ENCODE data around the gene LSM6.

The LSM6 gene

DNA sequence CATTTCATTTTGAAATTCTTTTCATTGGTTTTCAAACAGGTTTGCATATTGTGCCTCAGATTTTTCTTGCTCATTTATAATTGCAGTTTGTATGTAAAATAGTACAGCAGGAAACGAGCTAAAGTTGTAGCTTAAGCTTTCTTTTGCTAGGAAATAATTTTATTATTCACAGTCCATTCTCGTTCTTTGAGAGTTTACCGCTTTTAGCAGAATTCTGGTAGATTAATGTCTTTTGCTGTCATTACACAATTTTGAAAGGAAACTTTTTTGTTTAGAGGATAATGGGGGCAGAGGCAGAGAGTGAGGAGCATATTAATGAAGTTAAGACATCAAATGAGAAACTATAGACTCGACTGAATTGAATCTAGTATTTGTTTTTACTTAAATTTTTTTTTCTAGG, 10.5 kb downstream of the LSM6 start:
- no peaks in the 10 kb centered on the region for H3K27me3 ChIP-seq (ENCODE audit: insufficient read depth, insufficient read length)
- peaks cover 53% of the 10 kb centered on the region for H3K36me3 ChIP-seq (ENCODE audit: insufficient read depth, insufficient read length, low read length)
- no peaks in the 10 kb centered on the region for H3K4me1 ChIP-seq (ENCODE audit: insufficient read depth, insufficient read length)
- DNase-seq (ENCODE audit: low read depth, low spot score) = no peak
- TF ChIP-seq ZNF274 (IDR thresholded peaks at IDR 0.05; ENCODE audit: low read depth, low read length) = no peak
- TF ChIP-seq YY1 (IDR thresholded peaks at IDR 0.05; ENCODE audit: insufficient read depth, insufficient read length) = no peak
- TF ChIP-seq SUZ12 (IDR thresholded peaks at IDR 0.05; ENCODE audit: extremely low read depth, insufficient read depth, insufficient read length) = no peak
- H3K9me3 ChIP-seq (ENCODE audit: insufficient read depth, low read length) = no peaks in the 10 kb centered on the region
- H3K4me3 ChIP-seq (ENCODE audit: insufficient read length, low read depth) = no peak overlapping the region
- no peak overlapping the region for H3K9ac ChIP-seq (ENCODE audit: insufficient read length, low read depth)

DNA sequence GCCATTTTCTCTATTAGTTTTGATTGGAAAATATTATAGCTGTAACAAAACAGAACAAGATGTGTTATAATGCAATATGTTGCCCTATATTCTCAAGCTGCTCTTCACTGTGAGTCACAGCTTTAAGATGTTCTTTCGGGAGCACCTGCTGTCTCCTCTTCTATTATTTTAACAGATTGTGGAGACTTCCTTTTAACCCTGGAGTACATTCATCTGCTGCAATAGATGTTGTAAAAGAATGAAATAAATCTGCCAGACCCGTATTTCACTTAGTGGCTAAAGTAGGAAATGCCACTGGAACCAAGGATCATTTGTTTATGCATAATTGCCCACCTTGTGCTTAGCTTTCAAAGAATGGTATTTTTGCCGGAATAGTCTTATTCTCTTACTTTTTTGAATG, 11.1 kb downstream of the LSM6 start:
- H3K9me3 ChIP-seq (ENCODE audit: insufficient read depth, low read length) = no peaks in the 10 kb centered on the region
- no peak overlapping the region for H3K9ac ChIP-seq (ENCODE audit: insufficient read length, low read depth)
- TF ChIP-seq SUZ12 (IDR thresholded peaks at IDR 0.05; ENCODE audit: extremely low read depth, insufficient read depth, insufficient read length) (no peak), ZNF274 (IDR thresholded peaks at IDR 0.05; ENCODE audit: low read depth, low read length) (no peak), YY1 (IDR thresholded peaks at IDR 0.05; ENCODE audit: insufficient read depth, insufficient read length) (no peak)
- peaks cover 58% of the 10 kb centered on the region for H3K36me3 ChIP-seq (ENCODE audit: insufficient read depth, insufficient read length, low read length)
- H3K27me3 ChIP-seq (ENCODE audit: insufficient read depth, insufficient read length) = no peaks in the 10 kb centered on the region
- no peak overlapping the region for H3K4me3 ChIP-seq (ENCODE audit: insufficient read length, low read depth)
- no peaks in the 10 kb centered on the region for H3K4me1 ChIP-seq (ENCODE audit: insufficient read depth, insufficient read length)
- no peak for DNase-seq (ENCODE audit: low read depth, low spot score)

DNA sequence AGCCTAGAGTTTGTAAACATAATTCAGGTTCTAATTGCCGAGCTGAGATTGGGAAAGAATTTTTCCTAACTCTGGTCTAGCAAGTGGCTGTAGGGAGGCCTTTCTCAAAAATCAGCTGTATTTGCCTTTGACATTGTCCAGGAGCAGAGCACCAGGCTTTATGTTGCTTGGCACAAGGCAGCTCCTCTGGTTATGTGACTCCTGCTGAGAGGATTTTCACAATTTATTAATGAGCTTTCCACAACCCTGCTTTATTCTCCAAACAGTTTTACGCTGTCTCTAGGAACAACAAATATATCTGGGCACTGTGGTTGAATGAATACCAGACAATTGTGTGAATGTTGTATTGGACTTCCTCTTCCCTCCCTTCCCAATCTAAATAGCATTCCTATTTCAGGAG, 14.9 kb downstream of the LSM6 start:
- Histone ChIP-seq H3K4me1 (ENCODE audit: insufficient read depth, insufficient read length) (no peaks in the 10 kb centered on the region), H3K9me3 (ENCODE audit: insufficient read depth, low read length) (no peaks in the 10 kb centered on the region), H3K27me3 (ENCODE audit: insufficient read depth, insufficient read length) (no peaks in the 10 kb centered on the region), H3K4me3 (ENCODE audit: insufficient read length, low read depth) (no peak overlapping the region), H3K9ac (ENCODE audit: insufficient read length, low read depth) (no peak overlapping the region), H3K36me3 (ENCODE audit: insufficient read depth, insufficient read length, low read length) (peaks cover 46% of the 10 kb centered on the region)
- DNase-seq (ENCODE audit: low read depth, low spot score) = no peak
- TF ChIP-seq SUZ12 (IDR thresholded peaks at IDR 0.05; ENCODE audit: extremely low read depth, insufficient read depth, insufficient read length) (no peak), YY1 (IDR thresholded peaks at IDR 0.05; ENCODE audit: insufficient read depth, insufficient read length) (no peak), ZNF274 (IDR thresholded peaks at IDR 0.05; ENCODE audit: low read depth, low read length) (no peak)

DNA sequence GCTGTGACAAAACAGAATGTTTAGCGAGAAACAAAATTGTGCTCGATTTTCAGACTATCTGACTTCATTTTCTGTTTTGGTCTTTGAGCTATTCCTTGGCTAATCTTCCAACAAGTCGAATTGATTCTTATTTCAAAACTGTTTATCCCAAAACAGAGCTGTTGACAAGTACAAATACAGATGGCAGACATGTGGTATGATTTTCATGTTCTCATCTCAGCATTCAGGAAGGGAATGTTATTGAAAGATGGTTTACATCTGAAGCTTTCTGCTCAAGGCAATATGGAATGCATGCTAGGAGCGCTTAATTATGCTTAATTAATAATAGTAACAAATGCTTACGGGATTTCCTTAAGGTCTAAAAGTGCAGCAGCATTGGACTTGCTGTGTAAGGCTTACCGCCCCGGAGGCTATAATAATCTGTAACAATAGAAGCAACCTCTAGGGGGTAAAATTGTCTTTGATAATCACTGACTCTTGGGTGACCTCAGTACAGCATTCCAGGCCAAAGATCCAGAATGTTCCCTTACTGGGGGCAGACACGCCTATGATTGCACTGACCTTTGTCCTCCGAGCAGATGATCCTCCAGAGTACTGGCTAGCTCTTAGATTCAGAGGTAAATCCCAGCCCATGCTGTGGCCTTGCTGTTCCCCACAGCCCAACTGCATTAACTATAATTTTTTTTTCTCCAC, 16.4 kb downstream of the LSM6 start:
- H3K4me3 ChIP-seq (ENCODE audit: insufficient read length, low read depth) = no peak overlapping the region
- no peak overlapping the region for H3K9ac ChIP-seq (ENCODE audit: insufficient read length, low read depth)
- TF ChIP-seq SUZ12 (IDR thresholded peaks at IDR 0.05; ENCODE audit: extremely low read depth, insufficient read depth, insufficient read length) = no peak
- no peak for TF ChIP-seq ZNF274 (IDR thresholded peaks at IDR 0.05; ENCODE audit: low read depth, low read length)
- TF ChIP-seq YY1 (IDR thresholded peaks at IDR 0.05; ENCODE audit: insufficient read depth, insufficient read length) = no peak
- no peaks in the 10 kb centered on the region for H3K4me1 ChIP-seq (ENCODE audit: insufficient read depth, insufficient read length)
- no peak for DNase-seq (ENCODE audit: low read depth, low spot score)
- H3K27me3 ChIP-seq (ENCODE audit: insufficient read depth, insufficient read length) = no peaks in the 10 kb centered on the region
- H3K9me3 ChIP-seq (ENCODE audit: insufficient read depth, low read length) = no peaks in the 10 kb centered on the region
- H3K36me3 ChIP-seq (ENCODE audit: insufficient read depth, insufficient read length, low read length) = peaks cover 45% of the 10 kb centered on the region

DNA sequence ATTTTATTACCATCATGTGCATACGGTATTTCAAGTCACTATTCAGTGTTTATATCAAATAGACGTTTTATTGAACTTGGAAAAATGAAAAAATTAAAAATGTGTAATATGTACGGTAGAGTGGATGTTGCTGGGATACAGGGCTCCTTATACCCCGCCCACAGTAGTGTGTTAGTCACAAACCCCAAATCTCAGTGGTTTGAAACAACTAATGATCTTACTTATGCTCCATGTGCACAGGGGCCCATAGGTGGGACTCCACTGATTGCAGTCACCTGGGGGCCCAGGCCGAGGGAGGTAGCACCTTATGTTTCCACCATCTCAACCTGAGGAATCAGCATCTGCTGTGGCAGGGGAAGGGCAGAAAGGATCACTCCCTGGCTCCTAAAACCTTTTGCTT, 18.1 kb downstream of the LSM6 start:
- no peaks in the 10 kb centered on the region for H3K4me1 ChIP-seq (ENCODE audit: insufficient read depth, insufficient read length)
- peaks cover 29% of the 10 kb centered on the region for H3K36me3 ChIP-seq (ENCODE audit: insufficient read depth, insufficient read length, low read length)
- TF ChIP-seq ZNF274 (IDR thresholded peaks at IDR 0.05; ENCODE audit: low read depth, low read length) = no peak
- no peak for TF ChIP-seq YY1 (IDR thresholded peaks at IDR 0.05; ENCODE audit: insufficient read depth, insufficient read length)
- no peak for TF ChIP-seq SUZ12 (IDR thresholded peaks at IDR 0.05; ENCODE audit: extremely low read depth, insufficient read depth, insufficient read length)
- no peaks in the 10 kb centered on the region for H3K9me3 ChIP-seq (ENCODE audit: insufficient read depth, low read length)
- no peak overlapping the region for H3K9ac ChIP-seq (ENCODE audit: insufficient read length, low read depth)
- no peak for DNase-seq (ENCODE audit: low read depth, low spot score)
- no peaks in the 10 kb centered on the region for H3K27me3 ChIP-seq (ENCODE audit: insufficient read depth, insufficient read length)
- H3K4me3 ChIP-seq (ENCODE audit: insufficient read length, low read depth) = no peak overlapping the region

DNA sequence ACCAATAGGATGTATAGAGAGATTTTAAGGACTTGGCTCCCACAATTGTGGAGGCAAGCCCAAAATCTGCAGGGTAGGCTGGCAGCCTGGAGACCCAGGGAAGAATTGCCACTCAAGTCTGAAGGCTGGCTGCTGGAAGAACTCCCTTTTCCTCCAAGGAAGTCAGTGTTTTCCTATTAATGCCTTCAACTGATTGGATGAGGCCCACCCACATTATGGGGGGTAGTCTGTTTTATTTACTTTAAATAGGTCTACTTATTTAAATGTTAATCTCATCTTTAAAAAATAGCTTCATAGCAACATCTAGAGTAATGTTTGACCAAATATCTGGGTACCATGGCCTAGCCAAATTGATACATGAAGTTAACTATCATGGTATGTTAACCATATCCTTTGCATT, 18.7 kb downstream of the LSM6 start:
- no peaks in the 10 kb centered on the region for H3K9me3 ChIP-seq (ENCODE audit: insufficient read depth, low read length)
- peaks cover 24% of the 10 kb centered on the region for H3K36me3 ChIP-seq (ENCODE audit: insufficient read depth, insufficient read length, low read length)
- H3K9ac ChIP-seq (ENCODE audit: insufficient read length, low read depth) = no peak overlapping the region
- no peaks in the 10 kb centered on the region for H3K4me1 ChIP-seq (ENCODE audit: insufficient read depth, insufficient read length)
- TF ChIP-seq SUZ12 (IDR thresholded peaks at IDR 0.05; ENCODE audit: extremely low read depth, insufficient read depth, insufficient read length) (no peak), YY1 (IDR thresholded peaks at IDR 0.05; ENCODE audit: insufficient read depth, insufficient read length) (no peak), ZNF274 (IDR thresholded peaks at IDR 0.05; ENCODE audit: low read depth, low read length) (no peak)
- H3K4me3 ChIP-seq (ENCODE audit: insufficient read length, low read depth) = no peak overlapping the region
- no peak for DNase-seq (ENCODE audit: low read depth, low spot score)
- H3K27me3 ChIP-seq (ENCODE audit: insufficient read depth, insufficient read length) = no peaks in the 10 kb centered on the region

DNA sequence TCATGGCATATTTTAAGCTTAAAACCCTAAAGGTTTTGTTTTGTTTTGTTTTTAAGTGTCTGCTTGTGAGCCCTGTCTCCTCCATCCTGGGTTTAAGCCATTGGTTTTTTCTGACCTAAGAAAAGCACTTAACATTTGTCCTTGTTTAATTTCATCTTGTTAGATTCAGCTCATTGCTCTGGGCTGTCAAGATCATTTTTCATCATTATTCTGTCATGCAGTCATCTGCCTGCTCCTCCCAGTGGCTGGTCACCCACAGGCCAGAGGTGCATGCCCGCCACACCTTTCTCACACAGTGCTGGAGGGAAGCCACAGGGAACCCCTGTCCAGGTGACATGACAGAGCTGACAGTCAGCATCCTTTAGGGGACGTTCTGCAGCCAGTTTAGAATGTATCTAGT, 27.1 kb downstream of the LSM6 start:
- Histone ChIP-seq H3K4me1 (ENCODE audit: insufficient read depth, insufficient read length) (no peaks in the 10 kb centered on the region), H3K9me3 (ENCODE audit: insufficient read depth, low read length) (no peaks in the 10 kb centered on the region), H3K36me3 (ENCODE audit: insufficient read depth, insufficient read length, low read length) (no peaks in the 10 kb centered on the region), H3K4me3 (ENCODE audit: insufficient read length, low read depth) (no peak overlapping the region), H3K27me3 (ENCODE audit: insufficient read depth, insufficient read length) (no peaks in the 10 kb centered on the region), H3K9ac (ENCODE audit: insufficient read length, low read depth) (no peak overlapping the region)
- TF ChIP-seq YY1 (IDR thresholded peaks at IDR 0.05; ENCODE audit: insufficient read depth, insufficient read length) (no peak), ZNF274 (IDR thresholded peaks at IDR 0.05; ENCODE audit: low read depth, low read length) (no peak), SUZ12 (IDR thresholded peaks at IDR 0.05; ENCODE audit: extremely low read depth, insufficient read depth, insufficient read length) (no peak)
- DNase-seq (ENCODE audit: low read depth, low spot score) = no peak

Measured in NT2/D1 (cell line).